ENCODE data around the gene OXSM.

DNA sequence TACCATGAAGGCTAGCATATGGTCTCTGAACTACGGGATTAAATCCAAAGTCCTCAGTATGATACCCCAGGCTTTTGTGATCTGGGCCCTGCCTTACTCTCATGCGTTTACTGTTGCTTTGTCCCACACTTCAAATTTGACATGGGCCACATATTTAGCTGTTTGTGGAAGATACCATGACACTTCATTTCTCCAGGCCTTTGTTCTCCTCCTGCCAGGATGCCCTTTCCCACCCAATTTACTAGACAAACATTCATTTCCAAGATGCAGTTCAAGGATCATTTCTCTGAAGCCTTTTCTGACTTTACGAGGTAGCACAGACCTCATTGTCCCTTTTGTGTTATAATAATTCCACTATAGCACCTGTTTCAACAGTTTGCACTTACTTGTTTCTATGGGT is 2.2 kb upstream of the OXSM start:
- TF ChIP-seq, protein P1, sequence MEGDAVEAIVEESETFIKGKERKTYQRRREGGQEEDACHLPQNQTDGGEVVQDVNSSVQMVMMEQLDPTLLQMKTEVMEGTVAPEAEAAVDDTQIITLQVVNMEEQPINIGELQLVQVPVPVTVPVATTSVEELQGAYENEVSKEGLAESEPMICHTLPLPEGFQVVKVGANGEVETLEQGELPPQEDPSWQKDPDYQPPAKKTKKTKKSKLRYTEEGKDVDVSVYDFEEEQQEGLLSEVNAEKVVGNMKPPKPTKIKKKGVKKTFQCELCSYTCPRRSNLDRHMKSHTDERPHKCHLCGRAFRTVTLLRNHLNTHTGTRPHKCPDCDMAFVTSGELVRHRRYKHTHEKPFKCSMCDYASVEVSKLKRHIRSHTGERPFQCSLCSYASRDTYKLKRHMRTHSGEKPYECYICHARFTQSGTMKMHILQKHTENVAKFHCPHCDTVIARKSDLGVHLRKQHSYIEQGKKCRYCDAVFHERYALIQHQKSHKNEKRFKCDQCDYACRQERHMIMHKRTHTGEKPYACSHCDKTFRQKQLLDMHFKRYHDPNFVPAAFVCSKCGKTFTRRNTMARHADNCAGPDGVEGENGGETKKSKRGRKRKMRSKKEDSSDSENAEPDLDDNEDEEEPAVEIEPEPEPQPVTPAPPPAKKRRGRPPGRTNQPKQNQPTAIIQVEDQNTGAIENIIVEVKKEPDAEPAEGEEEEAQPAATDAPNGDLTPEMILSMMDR (conservative IDR thresholded peaks at IDR 0.05; ENCODE audit: low read depth, low read length): no peak
- TF ChIP-seq EZH2phosphoT487 (IDR thresholded peaks at IDR 0.05; ENCODE audit: borderline replicate concordance, low read length): no peak

All from PC-3 (cell line).